Thoracic aorta (tissue), 2 donors: ENCODE measurements around the gene GALNT13. TPM values are rescaled to one million over a fixed set of nuclear protein-coding genes. Genes with fewer than 3 reads are reported as not detected.

ENCODE experiments used
- ATAC-seq: fragments of 150-250 bp; one replicate; pipeline ENCODE4 v1.8.0; 2017; ENCODE audit warnings: low read depth; ENCODE audit not compliant: insufficient number of reproducible peaks, low FRiP score
- DNase-seq: peaks from one replicate; pipeline ENCODE4 v3.0.0-alpha.2; 2020; ENCODE audit warnings: low spot score
- H3K27ac ChIP-seq, 2 donors: fragments of 200-600 bp; sonication (generic); 1 replicate in 1 of 2; 2 replicates in 1 of 2; pipeline ENCODE4 v1.5.1; 2016; ENCODE audit warnings: mild to moderate bottlenecking in 2 of 2, moderate library complexity in 2 of 2
- H3K27me3 ChIP-seq: fragments of 200-600 bp; sonication (generic); replicated peaks from 2 replicates; pipeline ENCODE4 v1.6.0; 2016; ENCODE audit warnings: mild to moderate bottlenecking; ENCODE audit not compliant: insufficient read depth
- H3K36me3 ChIP-seq: fragments of 200-600 bp; sonication (generic); one replicate; pipeline ENCODE4 v1.5.1; 2016
- H3K4me1 ChIP-seq, 2 donors: fragments of 200-600 bp; sonication (generic); 1 replicate in 1 of 2; 2 replicates in 1 of 2; pipeline versions ENCODE4 v1.5.1 to v1.6.0; 2016; ENCODE audit warnings: low read depth in 2 of 2, mild to moderate bottlenecking in 1 of 2; ENCODE audit not compliant: control insufficient read depth in 1 of 2
- H3K4me3 ChIP-seq: fragments of 200-600 bp; sonication (generic); 2 replicates; pipeline ENCODE4 v1.5.1; 2016; ENCODE audit warnings: mild to moderate bottlenecking
- H3K9me3 ChIP-seq: fragments of 200-600 bp; sonication (generic); 2 replicates; pipeline ENCODE4 v1.5.1; 2016
- CTCF ChIP-seq: fragments of 200-600 bp; sonication (generic); IDR thresholded peaks from one replicate; pipeline ENCODE4 v1.5.1; 2019; ENCODE audit warnings: antibody characterized with exemption
- total RNA-seq, 2 donors: library from RNA; depleted of rRNA; stranded (reverse); fragments of >200 nt; gene quantifications; one replicate each; pipeline versions ENCODE4 v1.1.0 to v1.2.3, GENCODE V29; 2016

GALNT13 gene
- total RNA-seq, 2 donors from 2014 or later, result 2.5 to 30.1 TPM

- no peak for TF ChIP-seq CTCF
- no peaks in the 10 kb centered on the region for H3K27me3 ChIP-seq
- H3K9me3 ChIP-seq, result no peaks in the 10 kb centered on the region
- no peak overlapping the region for H3K27ac ChIP-seq
- H3K36me3 ChIP-seq, result no peaks in the 10 kb centered on the region
- DNase-seq, result no peak
- H3K4me1 ChIP-seq, result no peaks in the 10 kb centered on the region
- no peak for ATAC-seq
- H3K4me3 ChIP-seq, result no peak overlapping the region
Observed at GRCh38 chr2:154158101-154158500, 286.4 kb downstream of the GALNT13 start.

- Histone ChIP-seq H3K36me3 (no peaks in the 10 kb centered on the region), H3K27ac (no peak overlapping the region), H3K4me1 (no peaks in the 10 kb centered on the region), H3K27me3 (no peaks in the 10 kb centered on the region), H3K4me3 (no peak overlapping the region), H3K9me3 (no peaks in the 10 kb centered on the region)
- ATAC-seq (no peak), DNase-seq (no peak)
- TF ChIP-seq CTCF, result no peak
Observed at GRCh38 chr2:154161286-154161685, 289.6 kb downstream of the GALNT13 start.

GRCh38 chr2:154170400-154170799 is 298.7 kb downstream of the GALNT13 start:
- no peaks in the 10 kb centered on the region for H3K27me3 ChIP-seq
- H3K4me1 ChIP-seq, result no peaks in the 10 kb centered on the region
- DNase-seq (no peak), ATAC-seq (no peak)
- no peak overlapping the region for H3K4me3 ChIP-seq
- no peak for TF ChIP-seq CTCF
- H3K27ac ChIP-seq, result no peak overlapping the region
- H3K9me3 ChIP-seq, result no peaks in the 10 kb centered on the region
- no peaks in the 10 kb centered on the region for H3K36me3 ChIP-seq

DNA sequence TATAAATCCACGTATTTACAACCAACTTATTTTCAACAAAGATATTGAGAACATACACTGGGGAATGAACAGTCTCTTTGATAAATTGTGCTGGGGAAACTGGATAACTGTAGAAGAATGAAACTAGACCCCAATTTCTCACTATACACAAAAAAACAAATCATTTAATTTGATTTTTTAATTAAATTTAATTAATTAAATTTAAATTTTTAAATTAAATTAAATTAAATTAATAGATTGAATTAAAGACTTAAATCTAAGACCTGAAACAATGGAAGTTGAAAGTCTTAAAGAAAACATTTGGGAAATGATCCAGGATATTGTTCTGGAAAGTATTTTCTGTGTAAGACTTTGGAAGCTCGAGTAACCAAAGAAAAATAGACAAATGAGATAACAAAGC is 301.4 kb downstream of the GALNT13 start:
- H3K27ac ChIP-seq, result no peak overlapping the region
- H3K4me3 ChIP-seq, result no peak overlapping the region
- no peak for TF ChIP-seq CTCF
- H3K9me3 ChIP-seq, result no peaks in the 10 kb centered on the region
- H3K4me1 ChIP-seq, result no peaks in the 10 kb centered on the region
- ATAC-seq (no peak), DNase-seq (no peak)
- no peaks in the 10 kb centered on the region for H3K27me3 ChIP-seq
- H3K36me3 ChIP-seq, result no peaks in the 10 kb centered on the region

DNA sequence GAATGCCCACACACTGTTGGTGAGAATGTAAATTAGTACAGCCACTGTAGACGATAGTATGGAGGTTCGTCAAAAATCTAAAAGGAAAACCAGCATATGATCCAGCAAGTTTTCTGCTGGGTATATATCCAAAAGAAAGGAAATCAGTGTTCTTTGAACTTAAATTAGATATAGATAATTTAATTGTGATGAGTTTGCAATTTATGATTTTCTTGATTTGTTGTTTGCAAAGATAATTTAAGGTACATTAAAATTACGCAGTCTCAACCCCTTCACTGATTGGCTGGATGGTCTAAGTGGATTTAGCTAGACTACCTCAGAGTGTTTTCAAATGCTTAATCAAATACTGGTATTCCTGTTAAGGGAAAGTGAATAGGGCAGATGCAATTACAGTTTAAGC is 302.2 kb downstream of the GALNT13 start:
- Histone ChIP-seq H3K27ac (no peak overlapping the region), H3K36me3 (no peaks in the 10 kb centered on the region), H3K9me3 (no peaks in the 10 kb centered on the region), H3K27me3 (no peaks in the 10 kb centered on the region), H3K4me3 (no peak overlapping the region), H3K4me1 (no peaks in the 10 kb centered on the region)
- TF ChIP-seq CTCF, result no peak
- DNase-seq, result no peak
- ATAC-seq, result no peak
